HCT116 (cell line): ENCODE measurements around the gene PKD2. TPM values are rescaled to one million over a fixed set of nuclear protein-coding genes. Genes with fewer than 3 reads are reported as not detected.
A peak's percentile ranks its signal among the peaks of the same experiment; 100 is the strongest.

Experiments
- ATAC-seq: fragments of 200-7000 bp; cut with Tn5 transposase; 2 replicates; pipeline ENCODE4 v1.9.1; 2020; ENCODE audit warnings: mild to moderate bottlenecking, moderate library complexity
- BruUV-seq: library from RNA; stranded (reverse); fragments of 400-500 nt; replicated peaks from 2 replicates; lab custom pipeline; 2021; lab: Mats Ljungman, UMichigan
- CTCF ChIA-PET: fragments of 300-600 bp; sonication (Branson Sonifier 250); formaldehyde crosslinking; loops from one replicate; lab custom pipeline; 2021; ENCODE audit warnings: antibody characterized with exemption; lab: Charles Lee
- POLR2A ChIA-PET: fragments of 300-600, 350-600 bp; sonication (Branson Sonifier 250); formaldehyde crosslinking; loops from one replicate; lab custom pipeline; 2021; ENCODE audit warnings: antibody characterized with exemption; lab: Charles Lee
- RAD21 ChIA-PET, 2 experiments: fragments of 300-600 bp; sonication (Branson Sonifier 250); formaldehyde crosslinking; loops; one replicate each; lab custom pipeline; 2023; ENCODE audit warnings: low total read pairs in 2 of 2; ENCODE audit not compliant: uncharacterized antibody in 2 of 2, unreplicated experiment in 2 of 2, low non-redundant PET in 1 of 2; lab: Charles Lee
- DNase-seq: peaks from one replicate; pipeline ENCODE4 v3.0.0-alpha.2; 2010; ENCODE audit warnings: low read depth, low spot score
- H2AFZ ChIP-seq: fragments of 200-600 bp; shearing (Covaris generic), sonication (generic); 2 replicates; pipeline ENCODE4 v1.6.1; 2017; ENCODE audit warnings: low read depth, mixed run types, mixed read lengths, antibody characterized with exemption, low read length; ENCODE audit not compliant: poor library complexity, severe bottlenecking
- H3K27ac ChIP-seq: 2 replicates; pipeline ENCODE4 v1.5.1; 2012; ENCODE audit warnings: low read depth, low read length
- H3K27me3 ChIP-seq: fragments of 200-600 bp; sonication (generic); 2 replicates; pipeline ENCODE4 v1.6.1; 2016; ENCODE audit warnings: mixed run types, low read length, mixed read lengths; ENCODE audit not compliant: insufficient read depth
- H3K36me3 ChIP-seq, 2 experiments: fragments of 200-500 bp in 1 of 2; fragments of 200-600 bp in 1 of 2; sonication (Bioruptor generic) in 1 of 2; sonication (generic) in 1 of 2; 2 replicates each; pipeline versions ENCODE4 v1.5.1 to v1.6.1; 2014 to 2016; ENCODE audit warnings: low read length in 2 of 2, inconsistent platforms in 1 of 2, mixed read lengths in 1 of 2, mixed run types in 1 of 2; ENCODE audit not compliant: insufficient read depth in 2 of 2, control insufficient read depth in 1 of 2
- H3K4me1 ChIP-seq, 2 experiments: fragments of 200-600 bp in 1 of 2; sonication (generic) in 1 of 2; 2 replicates each; pipeline versions ENCODE4 v1.5.1 to v1.6.1; 2012 to 2017; ENCODE audit warnings: low read length in 2 of 2, inconsistent platforms in 1 of 2, mild to moderate bottlenecking in 1 of 2, mixed read lengths in 1 of 2, mixed run types in 1 of 2, moderate library complexity in 1 of 2; ENCODE audit not compliant: insufficient read depth in 2 of 2, control insufficient read depth in 1 of 2
- H3K4me2 ChIP-seq: fragments of 200-600 bp; sonication (generic); 2 replicates; pipeline ENCODE4 v1.6.1; 2017; ENCODE audit warnings: mixed run types, low read length, mixed read lengths
- H3K4me3 ChIP-seq, 2 experiments: fragments of 200-600 bp in 1 of 2; sonication (generic) in 1 of 2; replicated peaks in 1 of 2; 2 replicates each; pipeline ENCODE4 v1.5.1; 2011 to 2016; ENCODE audit warnings: low read length in 2 of 2, control low read depth in 1 of 2, low read depth in 1 of 2, mild to moderate bottlenecking in 1 of 2, mixed read lengths in 1 of 2, mixed run types in 1 of 2
- H3K79me2 ChIP-seq: fragments of 200-600 bp; sonication (generic); 2 replicates; pipeline ENCODE4 v1.6.1; 2017; ENCODE audit warnings: mild to moderate bottlenecking, mixed run types, low read length, moderate library complexity, mixed read lengths; ENCODE audit not compliant: insufficient read depth
- H3K9ac ChIP-seq: fragments of 200-600 bp; sonication (generic); 2 replicates; pipeline ENCODE4 v1.6.1; 2016; ENCODE audit warnings: low read length, mixed read lengths
- H3K9me2 ChIP-seq: fragments of 200-600 bp; sonication (generic), shearing (Covaris generic); 2 replicates; pipeline ENCODE4 v1.6.1; 2017; ENCODE audit warnings: mixed run types, mild to moderate bottlenecking, moderate library complexity; ENCODE audit not compliant: insufficient read depth
- H3K9me3 ChIP-seq, 2 experiments: fragments of 200-500 bp in 1 of 2; fragments of 200-600 bp in 1 of 2; sonication (Bioruptor generic) in 1 of 2; sonication (generic) in 1 of 2; 2 replicates each; pipeline ENCODE4 v1.6.1; 2014 to 2017; ENCODE audit warnings: low read length in 2 of 2, mixed read lengths in 2 of 2, inconsistent platforms in 1 of 2, low read depth in 1 of 2, mild to moderate bottlenecking in 1 of 2, mixed run types in 1 of 2, moderate library complexity in 1 of 2; ENCODE audit not compliant: control insufficient read depth in 1 of 2, insufficient read depth in 1 of 2
- H4K20me1 ChIP-seq: fragments of 200-600 bp; sonication (generic), shearing (Covaris generic); 2 replicates; pipeline ENCODE4 v1.6.1; 2017; ENCODE audit warnings: mixed run types, mild to moderate bottlenecking, moderate library complexity; ENCODE audit not compliant: insufficient read depth
- ATF3 ChIP-seq: IDR thresholded peaks from 2 replicates; pipeline ENCODE4 v1.6.1; 2012
- CBX3 ChIP-seq: IDR thresholded peaks from 2 replicates; pipeline ENCODE4 v1.6.1; 2012; ENCODE audit warnings: low read depth
- CTCF ChIP-seq, 3 experiments: fragments of 200-600 bp in 1 of 3; sonication (generic) in 1 of 3; IDR thresholded peaks in 2 of 3; conservative IDR thresholded peaks in 1 of 3; 2 replicates each; pipeline ENCODE4 v1.5.1; 2012 to 2017; ENCODE audit warnings: low read depth in 2 of 3, low read length in 2 of 3, antibody characterized with exemption in 1 of 3, borderline replicate concordance in 1 of 3, control low read depth in 1 of 3, mild to moderate bottlenecking in 1 of 3, mixed read lengths in 1 of 3, mixed run types in 1 of 3, moderate library complexity in 1 of 3; ENCODE audit not compliant: insufficient read depth in 1 of 3
- ELF1 ChIP-seq: IDR thresholded peaks from 2 replicates; pipeline ENCODE4 v1.6.1; 2012; ENCODE audit warnings: low read depth, borderline replicate concordance
- EZH2 ChIP-seq: fragments of 200-600 bp; sonication (generic); IDR thresholded peaks from 2 replicates; pipeline ENCODE4 v1.6.1; 2017; ENCODE audit warnings: antibody characterized with exemption, mixed run types
- JUND ChIP-seq: IDR thresholded peaks from 2 replicates; pipeline ENCODE4 v1.6.1; 2012
- POLR2A ChIP-seq: IDR thresholded peaks from 2 replicates; pipeline ENCODE4 v1.7.0; 2011; ENCODE audit warnings: borderline replicate concordance; ENCODE audit not compliant: insufficient read depth, insufficient read length; ENCODE audit errors: extremely low read depth
- RAD21 ChIP-seq: IDR thresholded peaks from 2 replicates; pipeline ENCODE4 v1.6.1; 2012; ENCODE audit warnings: low read depth, mild to moderate bottlenecking
- SIN3A ChIP-seq: IDR thresholded peaks from 2 replicates; pipeline ENCODE4 v1.6.1; 2012; ENCODE audit warnings: low read depth
- YY1 ChIP-seq: IDR thresholded peaks from 2 replicates; pipeline ENCODE4 v1.6.1; 2011; ENCODE audit warnings: low read length, low read depth, moderate library complexity, mild to moderate bottlenecking; ENCODE audit not compliant: insufficient replicate concordance; ENCODE audit errors: extremely low read depth
- ZBTB33 ChIP-seq: IDR thresholded peaks from 2 replicates; pipeline ENCODE4 v1.6.1; 2011; ENCODE audit warnings: mild to moderate bottlenecking, low read length, moderate library complexity; ENCODE audit not compliant: insufficient replicate concordance; ENCODE audit errors: extremely low read depth
- ZFX ChIP-seq: fragments of 450-650 bp; IDR thresholded peaks from 2 replicates; pipeline ENCODE4 v1.6.1; 2017
- intact Hi-C: fragments of 100-400 bp; cut with micrococcal nuclease; formaldehyde crosslinking; loops from 2 replicates; pipeline ENCODE4 v1.10.0; 2022
- total RNA-seq: library from RNA; stranded (reverse); gene quantifications from one replicate; pipeline ENCODE4 v1.2.1, GENCODE V29; 2021; ENCODE audit not compliant: unreplicated experiment

PKD2 gene
- total RNA-seq, 1 experiment from 2014 or later, result 10.1 TPM

- POLR2A ChIA-PET, result no interaction called here
- no peaks in the 10 kb centered on the region for H3K9me2 ChIP-seq
- H4K20me1 ChIP-seq, result no peaks in the 10 kb centered on the region
- ATAC-seq (no peak), DNase-seq (no peak)
- peaks cover 0 to 11% of the 10 kb centered on the region in 2 experiments; a peak in 2 of 4 replicates for H3K4me1 ChIP-seq
- intact Hi-C loops, result no loop called here
- H3K27ac ChIP-seq, result no peak overlapping the region
- H3K36me3 ChIP-seq, result no peaks in the 10 kb centered on the region
- RAD21 ChIA-PET, result no interaction called here
- H3K27me3 ChIP-seq, result no peaks in the 10 kb centered on the region
- no peak overlapping the region for H2AFZ ChIP-seq
- BruUV-seq, result no TSS peak
- H3K9ac ChIP-seq, result no peak overlapping the region
- no peak overlapping the region for H3K4me3 ChIP-seq
- no peaks in the 10 kb centered on the region for H3K9me3 ChIP-seq
- H3K79me2 ChIP-seq, result no peaks in the 10 kb centered on the region
- TF ChIP-seq CTCF (IDR thresholded peaks at IDR 0.05 in 2 of 3, conservative IDR thresholded peaks at IDR 0.05 in 1 of 3; ENCODE audit: borderline replicate concordance in 1 of 3, insufficient read depth in 1 of 3, low read depth in 2 of 3, low read length in 2 of 3) (peak in 2 of 3 experiments; percentile 5 to 19; a peak in 1 of 6 replicates), EZH2 (no peak)
- no peak overlapping the region for H3K4me2 ChIP-seq
- CTCF ChIA-PET, result interaction anchor here (1.5 kb wide), 1 partner anchor 8 kb away, joined by 5 read pairs; no protein-coding TSS in a partner anchor
These were observed 41.9 kb upstream of the PKD2 start for GRCh38 chr4:87965501-87965975.

GRCh38 chr4:87966095-87966496 lies 41.3 kb upstream of the PKD2 start:
- ChIA-PET RAD21 (no interaction called here), POLR2A (no interaction called here), CTCF (no interaction called here)
- no peak overlapping the region for H3K27ac ChIP-seq
- no peaks in the 10 kb centered on the region for H4K20me1 ChIP-seq
- no peak overlapping the region for H2AFZ ChIP-seq
- DNase-seq (no peak), ATAC-seq (no peak)
- H3K9ac ChIP-seq, result no peak overlapping the region
- no peaks in the 10 kb centered on the region for H3K36me3 ChIP-seq
- H3K4me2 ChIP-seq, result no peak overlapping the region
- H3K27me3 ChIP-seq, result no peaks in the 10 kb centered on the region
- H3K4me3 ChIP-seq, result no peak overlapping the region
- no peaks in the 10 kb centered on the region for H3K9me2 ChIP-seq
- BruUV-seq, result no TSS peak
- no peaks in the 10 kb centered on the region for H3K9me3 ChIP-seq
- H3K4me1 ChIP-seq, result peaks cover 0 to 11% of the 10 kb centered on the region in 2 experiments; a peak in 2 of 4 replicates
- intact Hi-C loops, result no loop called here
- no peaks in the 10 kb centered on the region for H3K79me2 ChIP-seq
- TF ChIP-seq YY1 (no peak), ZBTB33 (no peak), RAD21 (no peak), ELF1 (no peak), CTCF (IDR thresholded peaks at IDR 0.05 in 2 of 3, conservative IDR thresholded peaks at IDR 0.05 in 1 of 3; ENCODE audit: borderline replicate concordance in 1 of 3, insufficient read depth in 1 of 3, low read depth in 2 of 3, low read length in 2 of 3) (no peak), POLR2A (no peak), SIN3A (no peak), CBX3 (no peak), ZFX (no peak), ATF3 (no peak), JUND (no peak)
